Mesodermal cell (in vitro differentiated cells): ENCODE measurements around the gene NOC4L.
"Not testable (repeated sequence)": the region's sequence is repeated elsewhere in the genome, so short reads cannot be mapped to it uniquely, and the experiment has no call there.

Experiments
- H3K27ac ChIP-seq: 2 replicates; pipeline ENCODE4 v1.7.0; 2013; ENCODE audit warnings: mild to moderate bottlenecking, low read depth, low read length, moderate library complexity; ENCODE audit not compliant: severe bottlenecking
- H3K36me3 ChIP-seq: 2 replicates; pipeline ENCODE4 v1.7.1; 2013; ENCODE audit warnings: mild to moderate bottlenecking, low read length, moderate library complexity; ENCODE audit not compliant: control insufficient read depth, insufficient read depth
- H3K4me1 ChIP-seq: one replicate; pipeline ENCODE4 v1.7.1; 2013; ENCODE audit warnings: mild to moderate bottlenecking, low read length; ENCODE audit not compliant: insufficient read depth, control insufficient read depth, poor library complexity, severe bottlenecking
- H3K4me3 ChIP-seq: 2 replicates; pipeline ENCODE4 v1.7.0; 2013; ENCODE audit warnings: low read length, control low read depth, mild to moderate bottlenecking; ENCODE audit not compliant: insufficient read depth, poor library complexity, severe bottlenecking; ENCODE audit errors: extremely low read depth
- H3K9me3 ChIP-seq: 2 replicates; pipeline ENCODE4 v1.7.1; 2013; ENCODE audit warnings: mild to moderate bottlenecking, low read length, moderate library complexity; ENCODE audit not compliant: control insufficient read depth
- WGBS, 2 experiments: methylation state at CpG; one replicate each; pipeline ENCODE4 v1.1.5; 2013; ENCODE audit warnings: missing lambda C conversion rate in 2 of 2; ENCODE audit not compliant: insufficient coverage in 2 of 2; 5-methylcytosine and 5-hydroxymethylcytosine counted together

NOC4L gene

GRCh38 chr12:132143336-132144071 is 753 bp upstream of the NOC4L start:
- Histone ChIP-seq H3K4me3 (peak overlapping the region; percentile 93), H3K9me3 (no peaks in the 10 kb centered on the region), H3K36me3 (peaks cover 54% of the 10 kb centered on the region), H3K4me1 (peaks cover 9% of the 10 kb centered on the region), H3K27ac (no peak overlapping the region)
- 3 to 4% methylated on average over 74 to 82 of the region's 82 CpGs for WGBS, 2 experiments

GRCh38 chr12:132144810-132145168 is 532 bp downstream of the NOC4L start:
- Histone ChIP-seq H3K36me3 (peaks cover 44% of the 10 kb centered on the region), H3K4me1 (peaks cover 9% of the 10 kb centered on the region), H3K4me3 (peak overlapping the region; percentile 93), H3K27ac (peak overlapping the region; percentile 64), H3K9me3 (no peaks in the 10 kb centered on the region)
- 5 to 8% methylated on average over 14 of the region's 17 CpGs for WGBS, 2 experiments

- no peak overlapping the region for H3K27ac ChIP-seq
- H3K36me3 ChIP-seq = peaks cover 39% of the 10 kb centered on the region
- 81 to 89% methylated on average over 7 of the region's 7 CpGs for WGBS, 2 experiments
- no peaks in the 10 kb centered on the region for H3K9me3 ChIP-seq
- peaks cover 9% of the 10 kb centered on the region for H3K4me1 ChIP-seq
- peak overlapping the region; percentile 93 for H3K4me3 ChIP-seq
Observed at GRCh38 chr12:132145334-132145733, 1.1 kb downstream of the NOC4L start.

- no peak overlapping the region for H3K4me3 ChIP-seq
- no peaks in the 10 kb centered on the region for H3K9me3 ChIP-seq
- 96 to 97% methylated on average over 22 of the region's 24 CpGs for WGBS, 2 experiments
- H3K27ac ChIP-seq = no peak overlapping the region
- H3K4me1 ChIP-seq = peaks cover 9% of the 10 kb centered on the region
- H3K36me3 ChIP-seq = peaks cover 36% of the 10 kb centered on the region
Observed at GRCh38 chr12:132146098-132146497, 1.8 kb downstream of the NOC4L start.

- H3K4me3 ChIP-seq = no peak overlapping the region
- H3K4me1 ChIP-seq = peaks cover 9% of the 10 kb centered on the region
- no peaks in the 10 kb centered on the region for H3K9me3 ChIP-seq
- peaks cover 29% of the 10 kb centered on the region for H3K36me3 ChIP-seq
- no peak overlapping the region for H3K27ac ChIP-seq
- 90 to 93% methylated on average over 19 of the region's 19 CpGs for WGBS, 2 experiments
Observed at GRCh38 chr12:132146772-132147422, 2.6 kb downstream of the NOC4L start.

- WGBS, 2 experiments = 96 to 97% methylated on average over 34 to 35 of the region's 38 CpGs
Observed at GRCh38 chr12:132147423-132148367, 3.4 kb downstream of the NOC4L start.

GRCh38 chr12:132148368-132149045 is 4.2 kb downstream of the NOC4L start:
- Histone ChIP-seq H3K9me3 (no peaks in the 10 kb centered on the region), H3K4me1 (peaks cover 4% of the 10 kb centered on the region), H3K27ac (no peak overlapping the region), H3K36me3 (peaks cover 21% of the 10 kb centered on the region), H3K4me3 (no peak overlapping the region)
- 96 to 100% methylated on average over 10 to 16 of the region's 41 CpGs for WGBS, 2 experiments

More at GRCh38 chr12:132147423-132148367, 3.4 kb downstream of the NOC4L start:
- Histone ChIP-seq H3K27ac (no peak overlapping the region), H3K4me1 (peaks cover 8% of the 10 kb centered on the region), H3K9me3 (no peaks in the 10 kb centered on the region), H3K36me3 (peaks cover 21% of the 10 kb centered on the region), H3K4me3 (no peak overlapping the region)

DNA sequence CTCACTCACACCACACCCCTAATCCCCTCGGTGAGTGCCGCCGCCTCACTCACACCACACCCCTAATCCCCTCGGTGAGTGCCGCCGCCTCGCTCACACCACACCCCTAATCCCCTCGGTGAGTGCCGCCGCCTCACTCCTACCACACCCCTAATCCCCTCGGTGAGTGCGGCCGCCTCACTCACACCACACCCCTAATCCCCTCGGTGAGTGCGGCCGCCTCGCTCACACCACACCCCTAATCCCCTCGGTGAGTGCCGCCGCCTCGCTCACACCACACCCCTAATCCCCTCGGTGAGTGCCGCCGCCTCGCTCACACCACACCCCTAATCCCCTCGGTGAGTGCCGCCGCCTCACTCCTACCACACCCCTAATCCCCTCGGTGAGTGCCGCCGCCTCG is 5.3 kb downstream of the NOC4L start:
- H3K4me3 ChIP-seq, H3K27ac ChIP-seq, H3K4me1 ChIP-seq, H3K9me3 ChIP-seq: not testable (repeated sequence)
- H3K36me3 ChIP-seq = peaks cover 21% of the 10 kb centered on the region
- WGBS, 2 experiments = no CpG with 5 or more reads among the region's 32 CpGs

DNA sequence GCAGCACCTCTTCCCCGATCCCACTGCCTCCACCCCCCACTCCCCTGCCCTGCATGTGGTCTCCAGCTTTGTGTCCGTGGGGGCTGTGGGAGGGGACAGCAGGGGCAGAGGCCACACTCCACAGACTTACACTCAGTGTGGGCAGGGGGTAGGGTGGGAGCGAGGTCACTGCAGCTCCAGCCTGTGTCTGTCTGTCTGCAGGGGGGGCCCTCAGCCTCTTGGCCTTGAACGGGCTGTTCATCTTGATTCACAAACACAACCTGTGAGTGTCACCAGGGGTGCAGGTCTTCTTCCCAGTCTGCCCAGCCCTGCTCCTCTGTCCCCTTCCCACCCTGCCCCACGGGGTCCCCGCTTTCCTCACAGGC is 6.5 kb downstream of the NOC4L start:
- H3K27ac ChIP-seq = no peak overlapping the region
- H3K36me3 ChIP-seq = peaks cover 21% of the 10 kb centered on the region
- H3K4me1 ChIP-seq = no peaks in the 10 kb centered on the region
- H3K4me3 ChIP-seq = no peak overlapping the region
- WGBS, 2 experiments = 94 to 100% methylated on average over 3 of the region's 6 CpGs
- no peaks in the 10 kb centered on the region for H3K9me3 ChIP-seq

DNA sequence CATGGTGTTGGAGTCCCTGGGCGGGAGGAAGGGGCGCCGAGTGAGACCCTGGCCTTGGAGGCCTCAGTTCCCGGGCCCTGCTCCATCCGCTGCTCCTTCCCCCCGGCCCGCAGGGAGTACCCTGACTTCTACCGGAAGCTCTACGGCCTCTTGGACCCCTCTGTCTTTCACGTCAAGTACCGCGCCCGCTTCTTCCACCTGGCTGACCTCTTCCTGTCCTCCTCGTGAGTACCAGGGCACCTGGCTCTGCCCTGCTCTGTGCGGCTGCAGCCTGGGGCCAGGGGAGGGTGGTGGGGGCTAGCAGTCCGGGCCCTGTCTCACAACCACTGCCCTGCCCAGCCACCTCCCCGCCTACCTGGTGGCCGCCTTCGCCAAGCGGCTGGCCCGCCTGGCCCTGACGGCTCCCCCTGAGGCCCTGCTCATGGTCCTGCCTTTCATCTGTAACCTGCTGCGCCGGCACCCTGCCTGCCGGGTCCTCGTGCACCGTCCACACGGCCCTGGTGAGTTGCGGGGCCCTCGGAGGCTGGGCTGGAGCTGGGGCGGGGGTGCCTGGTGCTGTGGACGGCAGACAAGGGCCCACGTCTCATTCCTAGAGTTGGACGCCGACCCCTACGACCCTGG is 7.0 kb downstream of the NOC4L start:
- Histone ChIP-seq H3K4me1 (no peaks in the 10 kb centered on the region), H3K36me3 (peaks cover 18% of the 10 kb centered on the region), H3K27ac (no peak overlapping the region), H3K9me3 (no peaks in the 10 kb centered on the region), H3K4me3 (no peak overlapping the region)
- 96 to 97% methylated on average over 32 to 36 of the region's 36 CpGs for WGBS, 2 experiments
